Endodermal cell (in vitro differentiated cells): Measurements from ENCODE around the gene USP6NL. TPM values are rescaled to one million over a fixed set of nuclear protein-coding genes. Genes with fewer than 3 reads are reported as not detected.

ENCODE experiments used
- DNase-seq: peaks from one replicate; pipeline ENCODE4 v3.0.0-alpha.2; 2017
- H3K27ac ChIP-seq: 2 replicates; pipeline ENCODE4 v1.5.1; 2013; ENCODE audit warnings: mild to moderate bottlenecking, low read depth, low read length, moderate library complexity
- H3K27me3 ChIP-seq: 2 replicates; pipeline ENCODE4 v1.6.1; 2013; ENCODE audit warnings: mild to moderate bottlenecking, low read length, moderate library complexity; ENCODE audit not compliant: insufficient read depth, control insufficient read depth, poor library complexity, severe bottlenecking
- H3K36me3 ChIP-seq: 2 replicates; pipeline ENCODE4 v1.7.0; 2013; ENCODE audit warnings: mild to moderate bottlenecking, low read length, moderate library complexity; ENCODE audit not compliant: control insufficient read depth, insufficient read depth
- H3K4me1 ChIP-seq: one replicate; pipeline ENCODE4 v1.7.0; 2013; ENCODE audit warnings: low read length; ENCODE audit not compliant: control insufficient read depth, insufficient read depth
- H3K4me3 ChIP-seq: 2 replicates; pipeline ENCODE4 v1.5.1; 2013; ENCODE audit warnings: mild to moderate bottlenecking, low read length, moderate library complexity
- H3K9ac ChIP-seq: 2 replicates; pipeline ENCODE4 v1.6.1; 2013; ENCODE audit warnings: mild to moderate bottlenecking, low read length, moderate library complexity; ENCODE audit not compliant: poor library complexity, severe bottlenecking; ENCODE audit errors: extremely low read depth
- H3K9me3 ChIP-seq: 2 replicates; pipeline ENCODE4 v1.6.1; 2013; ENCODE audit warnings: mild to moderate bottlenecking, low read length, moderate library complexity; ENCODE audit not compliant: control insufficient read depth
- H3K27ac Mint-ChIP-seq: 2 replicates; pipeline ENCODE4 v1.8.0; 2020; ENCODE audit warnings: mixed read lengths
- H3K27me3 Mint-ChIP-seq: 2 replicates; pipeline ENCODE4 v1.8.0; 2021; ENCODE audit warnings: mild to moderate bottlenecking, mixed read lengths; ENCODE audit not compliant: insufficient read depth
- H3K36me3 Mint-ChIP-seq: 2 replicates; pipeline ENCODE4 v1.8.0; 2020; ENCODE audit warnings: low read depth, mixed read lengths
- H3K4me1 Mint-ChIP-seq: 2 replicates; pipeline ENCODE4 v1.8.0; 2020; ENCODE audit warnings: mixed read lengths
- H3K4me3 Mint-ChIP-seq: 2 replicates; pipeline ENCODE4 v1.8.0; 2020; ENCODE audit warnings: mild to moderate bottlenecking, moderate library complexity, mixed read lengths
- H3K9me3 Mint-ChIP-seq: 2 replicates; pipeline ENCODE4 v1.8.0; 2020; ENCODE audit warnings: mild to moderate bottlenecking, mixed read lengths
- CTCF ChIP-seq: fragments of 200-600 bp; sonication (generic); conservative IDR thresholded peaks from 2 replicates; pipeline ENCODE4 v1.5.0; 2021; ENCODE audit warnings: antibody characterized with exemption, mild to moderate bottlenecking
- WGBS, 2 experiments: methylation state at CpG; one replicate each; pipeline versions ENCODE4 v1.1.5 to v1.1.7; 2013; ENCODE audit warnings: missing lambda C conversion rate in 2 of 2, mixed read lengths in 1 of 2; ENCODE audit not compliant: insufficient coverage in 1 of 2, insufficient read length in 1 of 2; 5-methylcytosine and 5-hydroxymethylcytosine counted together
- total RNA-seq, 2 donors: library from RNA; stranded (reverse); fragmentation: NEBNext Ultra II Directional in 1 of 2; extraction: Animal tissue kit (Norgen Biotek cat#: 25700) in 1 of 2; gene quantifications; 2 replicates in 1 of 2; 3 replicates in 1 of 2; pipeline ENCODE4 v1.2.1, GENCODE V29; 2021

USP6NL gene
- total RNA-seq, 2 donors from 2014 or later, result 20.6 to 22.9 TPM

DNA sequence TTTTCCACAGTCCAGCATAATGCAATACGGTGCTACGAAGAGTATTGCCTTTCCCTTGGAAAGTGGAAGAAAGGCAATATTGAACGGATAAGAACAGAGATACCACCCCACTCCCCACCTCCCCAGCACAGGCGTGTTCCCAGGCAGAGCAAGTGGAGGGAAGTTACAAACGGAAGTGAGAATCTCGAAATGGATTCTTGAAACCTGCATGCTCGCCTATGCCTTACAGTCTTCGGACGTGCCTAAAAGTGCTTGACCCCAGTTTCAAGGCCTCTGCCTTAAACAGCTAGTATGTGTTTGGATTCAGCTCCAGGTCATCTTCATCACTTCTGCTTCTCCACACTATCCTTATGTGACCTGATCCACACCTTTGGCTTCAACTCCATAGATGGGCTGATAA, 35.0 kb upstream of the USP6NL start:
- no peaks in the 10 kb centered on the region for H3K4me1 ChIP-seq
- peaks cover 1% of the 10 kb centered on the region for H3K27me3 Mint-ChIP-seq
- no peak overlapping the region for H3K4me3 ChIP-seq
- no peaks in the 10 kb centered on the region for H3K36me3 Mint-ChIP-seq
- no peak overlapping the region for H3K4me3 Mint-ChIP-seq
- WGBS, 2 experiments, result 87 to 93% methylated on average over 9 of the region's 9 CpGs
- peaks cover 8% of the 10 kb centered on the region for H3K4me1 Mint-ChIP-seq
- H3K27ac ChIP-seq, result no peak overlapping the region
- no peak for DNase-seq
- H3K27me3 ChIP-seq, result no peaks in the 10 kb centered on the region
- no peaks in the 10 kb centered on the region for H3K36me3 ChIP-seq
- H3K9me3 ChIP-seq, result no peaks in the 10 kb centered on the region
- no peak overlapping the region for H3K9ac ChIP-seq
- TF ChIP-seq CTCF, result no peak
- no peak overlapping the region for H3K27ac Mint-ChIP-seq
- no peaks in the 10 kb centered on the region for H3K9me3 Mint-ChIP-seq

DNA sequence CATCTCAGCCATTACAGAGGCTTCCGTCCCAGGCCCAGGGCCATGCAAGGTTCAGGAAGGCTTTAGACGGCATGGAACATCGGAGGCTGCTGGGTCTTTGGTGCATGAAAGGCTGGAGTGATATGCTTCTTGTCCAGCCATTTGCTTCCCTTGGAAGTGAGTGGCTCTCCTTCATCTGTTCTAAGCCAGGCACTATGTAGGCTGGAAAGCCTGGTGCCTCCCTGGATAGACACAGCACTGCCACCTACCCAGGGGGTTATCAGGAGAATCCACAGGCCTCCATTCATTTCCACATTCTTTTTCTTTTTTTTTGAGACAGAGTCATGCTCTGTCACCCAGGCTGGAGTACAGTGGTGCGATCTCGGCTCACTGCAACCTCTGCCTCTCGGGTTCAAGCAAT, 31.6 kb upstream of the USP6NL start:
- Histone ChIP-seq H3K36me3 (no peaks in the 10 kb centered on the region), H3K4me1 (peaks cover 4% of the 10 kb centered on the region), H3K27me3 (no peaks in the 10 kb centered on the region), H3K9ac (no peak overlapping the region), H3K4me3 (no peak overlapping the region), H3K9me3 (no peaks in the 10 kb centered on the region), H3K27ac (no peak overlapping the region)
- Mint-ChIP-seq H3K36me3 (no peaks in the 10 kb centered on the region), H3K9me3 (no peaks in the 10 kb centered on the region), H3K27ac (no peak overlapping the region), H3K4me3 (no peak overlapping the region), H3K27me3 (peaks cover 1% of the 10 kb centered on the region), H3K4me1 (peaks cover 14% of the 10 kb centered on the region)
- DNase-seq, result no peak
- WGBS, 2 experiments, result 95% methylated on average over 6 of the region's 6 CpGs; no CpG with 5 or more reads in 1 of the 2 experiments
- TF ChIP-seq CTCF, result no peak

GRCh38 chr10:11642566-11642965, 31.1 kb upstream of the USP6NL start:
- 94 to 95% methylated on average over 6 to 8 of the region's 8 CpGs for WGBS, 2 experiments
- H3K36me3 Mint-ChIP-seq, result no peaks in the 10 kb centered on the region

More at GRCh38 chr10:11642566-11642965, 31.1 kb upstream of the USP6NL start:
- H3K36me3 ChIP-seq, result no peaks in the 10 kb centered on the region
- peaks cover 4% of the 10 kb centered on the region for H3K4me1 ChIP-seq
- peaks cover 1% of the 10 kb centered on the region for H3K27me3 Mint-ChIP-seq
- H3K4me1 Mint-ChIP-seq, result peaks cover 14% of the 10 kb centered on the region
- H3K9me3 Mint-ChIP-seq, result no peaks in the 10 kb centered on the region
- TF ChIP-seq CTCF, result no peak
- no peaks in the 10 kb centered on the region for H3K9me3 ChIP-seq
- no peak for DNase-seq
- H3K4me3 ChIP-seq, result no peak overlapping the region
- no peak overlapping the region for H3K9ac ChIP-seq
- no peaks in the 10 kb centered on the region for H3K27me3 ChIP-seq
- no peak overlapping the region for H3K4me3 Mint-ChIP-seq
- no peak overlapping the region for H3K27ac Mint-ChIP-seq
- no peak overlapping the region for H3K27ac ChIP-seq
